Measurements from ENCODE around the gene RAB27B.

The RAB27B gene

GRCh38 chr18:54872681-54873080 lies 44.4 kb downstream of the RAB27B start:
- no peak for DNase-seq

GRCh38 chr18:54873884-54874255 lies 45.6 kb downstream of the RAB27B start:
- DNase-seq: no peak

GRCh38 chr18:54875063-54875462 lies 46.8 kb downstream of the RAB27B start:
- DNase-seq: no peak

- no peak for DNase-seq
Measured at GRCh38 chr18:54877076-54877475, 48.8 kb downstream of the RAB27B start.

- no peak for DNase-seq
Measured at GRCh38 chr18:54878159-54878622, 49.9 kb downstream of the RAB27B start.

GRCh38 chr18:54878659-54879358 lies 50.5 kb downstream of the RAB27B start:
- no peak for DNase-seq

- no peak for DNase-seq
Measured at GRCh38 chr18:54879691-54880090, 51.4 kb downstream of the RAB27B start.

GRCh38 chr18:54880395-54881105 lies 52.3 kb downstream of the RAB27B start:
- DNase-seq: no peak

GRCh38 chr18:54881229-54881768 lies 53.0 kb downstream of the RAB27B start:
- DNase-seq: no peak

- DNase-seq: no peak
Measured at GRCh38 chr18:54882318-54882717, 54.0 kb downstream of the RAB27B start.

- DNase-seq: no peak
Measured at GRCh38 chr18:54883816-54884604, 55.7 kb downstream of the RAB27B start.

- no peak for DNase-seq
Measured at GRCh38 chr18:54888378-54888777, 60.1 kb downstream of the RAB27B start.

GRCh38 chr18:54888933-54889332 lies 60.7 kb downstream of the RAB27B start:
- DNase-seq: no peak

- no peak for DNase-seq
Measured at GRCh38 chr18:54899500-54899899, 71.2 kb downstream of the RAB27B start.

GRCh38 chr18:54900290-54900689 lies 72.0 kb downstream of the RAB27B start:
- no peak for DNase-seq

- no peak for DNase-seq
Measured at GRCh38 chr18:54904581-54904980, 76.3 kb downstream of the RAB27B start.

- DNase-seq: no peak
Measured at GRCh38 chr18:54905629-54906028, 77.4 kb downstream of the RAB27B start.

GRCh38 chr18:54906331-54907185 lies 78.3 kb downstream of the RAB27B start:
- no peak for DNase-seq

GRCh38 chr18:54909538-54909937 lies 81.3 kb downstream of the RAB27B start:
- DNase-seq: no peak

- no peak for DNase-seq
Measured at GRCh38 chr18:54910161-54910919, 82.1 kb downstream of the RAB27B start.

- DNase-seq: no peak
Measured at GRCh38 chr18:54911551-54911950, 83.3 kb downstream of the RAB27B start.

GRCh38 chr18:54914816-54915215 lies 86.5 kb downstream of the RAB27B start:
- no peak for DNase-seq

Measured in stimulated activated CD4-positive, alpha-beta T cell treated with anti-CD3 and anti-CD28 coated beads, Interleukin-4, amount 100 ng/mL, for 4 hours (primary cell).